NOMO-1 (cell line): Measurements from ENCODE around the gene PRELID1.

Experiments used
- DNase-seq, 2 experiments: peaks; one replicate each; lab custom pipeline; 2025; ENCODE audit not compliant: unreplicated experiment in 2 of 2; lab: John Stamatoyannopoulos, UW

PRELID1 gene

GRCh38 chr5:177354711-177355110, 51.1 kb downstream of the PRELID1 start:
- no peak for DNase-seq

- no peak for DNase-seq
Measured at GRCh38 chr5:177355162-177355867, 51.7 kb downstream of the PRELID1 start.

- DNase-seq, result no peak
Measured at GRCh38 chr5:177355868-177356168, 52.2 kb downstream of the PRELID1 start.
